HG02798 (cell line): ENCODE results near the gene PRH2.

Source experiments
- ATAC-seq: cut with Tn5 transposase; IDR thresholded peaks from one replicate; pipeline ENCODE4 v1.9.1; 2021; ENCODE audit warnings: mild to moderate bottlenecking; ENCODE audit not compliant: unreplicated experiment, poor library complexity

Gene PRH2

DNA sequence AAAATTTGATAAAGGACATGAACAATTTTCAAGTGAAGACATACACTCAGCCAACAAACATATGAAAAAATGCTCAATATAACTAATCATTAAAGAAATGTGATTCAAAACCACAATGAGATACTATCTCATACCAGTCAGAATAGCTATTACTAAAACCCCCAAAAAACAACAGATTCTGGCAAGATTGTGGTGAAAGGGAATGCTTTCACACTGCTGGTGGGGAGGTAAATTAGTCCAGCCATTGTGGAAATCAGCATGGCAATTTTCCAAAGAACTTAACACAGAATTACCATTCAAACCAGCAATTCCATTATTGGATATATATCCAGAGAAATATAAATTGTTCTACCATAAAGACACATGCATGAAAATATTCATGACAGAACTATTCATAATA is 28.7 kb downstream of the PRH2 start:
- no peak for ATAC-seq

DNA sequence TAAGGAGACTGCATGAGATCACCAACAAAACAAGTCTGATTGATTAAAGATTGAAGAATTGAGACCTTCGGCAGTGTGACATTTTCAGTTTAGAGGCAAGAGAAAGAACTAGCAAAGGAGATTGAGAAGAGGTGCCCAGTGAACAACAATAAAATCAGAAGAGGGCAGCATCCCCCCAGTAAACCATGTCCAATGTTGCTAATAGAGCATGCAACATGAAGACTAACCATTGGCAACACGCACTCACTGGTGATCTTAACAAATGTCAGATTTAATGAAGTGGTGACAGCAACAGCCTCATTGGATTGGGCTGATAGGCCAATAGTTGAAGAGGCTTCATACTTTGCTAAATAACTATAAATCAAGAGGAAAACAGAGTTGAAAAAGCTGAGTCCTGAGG is 30.8 kb downstream of the PRH2 start:
- no peak for ATAC-seq

DNA sequence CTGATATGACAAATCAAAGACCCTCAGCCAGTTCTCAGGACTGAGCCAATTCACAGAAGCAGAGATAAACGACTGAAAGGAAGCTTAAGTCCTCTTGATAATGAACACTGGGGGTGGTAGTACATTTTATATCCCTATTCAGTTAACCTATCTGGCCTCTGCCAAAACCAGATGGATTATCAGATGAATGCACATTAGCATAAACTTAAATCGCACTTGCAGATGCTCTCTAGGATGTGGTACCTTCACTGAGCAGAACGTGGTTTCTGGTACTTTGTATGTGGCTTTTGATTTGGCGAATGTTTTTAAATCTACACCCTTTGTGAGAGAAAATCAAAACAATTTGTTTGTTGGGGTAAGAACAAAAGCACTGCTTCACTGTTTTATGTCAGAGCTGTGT is 31.2 kb downstream of the PRH2 start:
- no peak for ATAC-seq

DNA sequence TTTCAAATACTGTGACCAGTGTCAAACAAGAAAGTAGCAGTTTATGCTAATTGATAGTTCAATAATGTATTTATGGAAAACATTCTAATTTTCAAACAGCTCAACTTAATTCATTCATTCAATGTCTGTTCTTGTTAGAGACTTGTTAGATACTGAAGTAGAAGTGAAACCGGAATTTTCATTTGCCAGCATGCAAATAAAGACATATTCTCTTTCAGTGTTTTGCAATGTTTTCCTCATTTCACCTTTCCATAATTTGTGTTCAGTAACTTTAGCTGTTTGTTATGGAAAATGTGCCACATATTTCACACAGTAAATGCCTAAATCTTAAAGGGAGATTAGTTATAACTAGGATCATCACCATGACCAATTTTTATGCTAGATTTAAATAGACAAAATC is 36.4 kb downstream of the PRH2 start:
- no peak for ATAC-seq

DNA sequence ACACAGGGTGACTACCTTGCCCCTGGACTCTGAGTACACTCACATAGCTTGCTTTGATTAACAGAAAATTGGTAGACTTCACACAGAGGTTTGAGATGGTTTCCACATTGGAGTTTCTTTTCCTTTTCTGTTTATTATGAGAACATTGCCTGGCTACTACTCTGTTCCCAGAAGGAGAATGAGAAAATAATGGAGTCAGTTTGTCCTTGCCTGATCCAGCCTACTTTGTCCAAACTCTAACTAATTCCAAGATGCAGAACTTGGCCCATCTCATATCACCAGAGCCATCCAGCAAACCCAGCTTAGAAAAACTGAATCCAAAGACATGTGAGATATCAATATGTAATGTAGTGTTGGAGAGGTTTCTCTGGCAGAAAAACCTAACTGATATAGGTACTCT is 37.3 kb downstream of the PRH2 start:
- no peak for ATAC-seq

DNA sequence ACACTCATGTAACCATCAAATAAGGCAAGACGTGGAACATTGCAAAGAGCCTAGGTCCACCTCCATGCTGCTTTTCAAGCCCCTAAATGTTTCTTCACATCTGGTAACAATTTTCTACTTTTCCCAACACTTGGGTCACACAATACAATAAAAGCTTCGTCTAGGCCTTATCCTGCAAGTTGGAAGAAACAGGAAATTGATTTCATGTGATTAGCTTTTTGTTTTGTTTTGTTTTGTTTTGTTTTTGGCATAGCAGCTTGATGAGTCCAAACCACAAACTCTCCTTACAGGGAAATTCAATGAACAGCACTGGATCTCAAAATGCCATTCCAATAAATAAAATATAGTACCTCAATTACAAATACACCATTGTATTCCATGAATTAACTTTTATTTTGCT is 38.4 kb downstream of the PRH2 start:
- ATAC-seq = no peak

DNA sequence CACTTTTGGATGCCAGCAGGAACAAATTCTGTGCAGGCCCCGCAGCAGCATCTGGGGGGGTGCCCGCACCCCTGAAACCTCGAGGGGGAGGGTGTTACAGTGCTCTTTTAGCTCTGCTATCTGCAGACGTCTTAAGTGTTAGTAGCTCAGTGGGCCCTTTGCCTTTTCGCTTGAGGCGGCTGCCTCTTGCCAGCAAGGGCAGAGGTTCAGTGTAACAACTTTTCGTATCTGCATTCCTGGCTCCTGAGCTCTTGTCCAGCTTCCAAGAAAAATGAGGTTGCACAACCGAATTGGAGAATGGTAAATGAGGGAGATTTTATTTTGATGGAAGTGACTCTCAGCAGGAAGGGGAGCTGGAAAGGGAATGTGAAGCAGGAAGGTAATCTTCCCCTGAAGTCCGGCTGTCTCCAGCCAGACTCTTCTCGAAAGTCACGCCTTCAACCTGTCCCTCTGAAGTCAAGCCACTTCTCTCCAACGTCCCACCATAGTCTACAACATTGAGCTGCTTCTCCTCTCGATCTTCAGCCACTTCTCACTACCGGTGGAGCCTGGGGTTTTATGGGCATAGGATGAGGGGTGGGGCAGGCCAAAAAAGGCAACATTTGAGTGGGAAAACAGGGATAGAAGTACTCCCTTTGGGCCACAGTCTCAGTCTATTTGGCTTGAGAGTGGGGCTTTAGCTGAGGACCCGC is 39.9 kb downstream of the PRH2 start:
- ATAC-seq = no peak

DNA sequence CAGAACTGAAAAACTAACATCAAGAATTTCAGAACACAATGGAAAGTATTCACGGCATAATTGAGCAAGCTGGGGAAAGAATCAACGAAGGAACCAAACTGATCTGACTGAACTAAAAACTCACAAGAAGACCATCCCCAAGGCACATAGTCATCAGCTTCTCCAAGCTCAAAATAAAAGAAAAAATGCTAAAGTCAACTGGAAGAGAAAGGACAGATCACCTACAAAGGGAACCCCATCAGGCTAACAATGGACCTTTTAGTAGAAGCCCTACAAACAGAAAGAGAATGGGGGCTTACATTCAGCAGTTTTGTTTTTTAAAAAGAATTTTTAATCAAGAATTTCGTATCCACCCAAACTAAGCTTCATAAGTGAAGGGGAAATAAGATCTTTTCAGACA is 45.9 kb downstream of the PRH2 start:
- no peak for ATAC-seq

DNA sequence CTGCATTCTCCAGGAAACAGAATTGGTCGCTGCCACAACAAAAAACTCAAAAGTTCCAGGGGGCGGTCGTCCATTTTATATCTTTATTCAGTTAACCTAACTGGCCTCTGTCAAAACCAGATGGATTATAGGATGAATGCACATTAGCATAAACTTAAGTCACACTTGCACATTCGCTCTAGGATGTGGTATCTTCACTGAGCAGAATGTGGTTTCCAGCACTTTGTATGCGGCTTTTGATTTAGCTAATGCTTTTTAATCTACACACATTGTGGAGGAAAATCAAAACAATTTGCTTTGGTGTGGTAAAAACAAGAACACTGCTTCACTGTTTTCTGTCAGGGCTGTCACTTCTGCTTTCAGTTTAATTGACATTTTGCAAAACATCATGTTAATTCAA is 53.2 kb downstream of the PRH2 start:
- ATAC-seq = no peak
